ENCODE measurements around the gene MRPL38.
"Not testable (repeated sequence)": the region's sequence is repeated elsewhere in the genome, so short reads cannot be mapped to it uniquely, and the experiment has no call there.

MRPL38 gene

DNA sequence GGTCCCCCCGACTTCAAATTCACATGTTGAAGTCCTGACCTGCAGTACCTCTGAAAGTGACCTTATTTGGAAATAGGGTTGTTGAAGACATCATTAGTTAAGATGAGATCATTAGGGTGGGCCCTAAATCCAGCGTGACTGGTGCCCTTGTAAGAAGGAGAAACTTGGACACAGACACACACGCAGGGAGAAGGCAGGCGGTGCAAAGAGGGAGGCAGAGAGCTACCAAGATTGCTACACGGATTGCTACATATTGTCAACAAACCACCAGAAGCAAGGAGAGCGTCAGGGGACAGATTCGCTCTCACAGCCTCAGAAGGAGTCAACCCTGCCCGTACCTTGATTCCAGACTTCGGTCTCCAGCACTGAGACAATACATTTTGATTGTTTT, 42.8 kb downstream of the MRPL38 start:
- H3K79me2 ChIP-seq (ENCODE audit: control insufficient read depth, insufficient read depth, low read length), result no peaks in the 10 kb centered on the region
- H4K5ac ChIP-seq (ENCODE audit: low read length), result no peak overlapping the region
- no peak overlapping the region for H4K8ac ChIP-seq (ENCODE audit: low read depth, low read length)
- no peak overlapping the region for H3K18ac ChIP-seq (ENCODE audit: low read length)
- WGBS (ENCODE audit: extremely low coverage, insufficient coverage, low lambda C conversion rate), result no CpG with 5 or more reads among the region's 9 CpGs
- H3K9ac ChIP-seq (ENCODE audit: low read length), result no peak overlapping the region
- no peak overlapping the region for H2BK120ac ChIP-seq (ENCODE audit: low read depth, low read length)
- no peak overlapping the region for H3K4ac ChIP-seq (ENCODE audit: low read depth, low read length)
- no peak overlapping the region for H3K27ac ChIP-seq (ENCODE audit: low read depth, low read length)
- H3K23ac ChIP-seq (ENCODE audit: low read length), result no peak overlapping the region
- no peak overlapping the region for H2AK5ac ChIP-seq (ENCODE audit: low read length)
- no peak for DNase-seq
- no peaks in the 10 kb centered on the region for H3K36me3 ChIP-seq (ENCODE audit: control insufficient read depth, insufficient read depth, low read length)
- H3K56ac ChIP-seq (ENCODE audit: low read length), result no peak overlapping the region
- H3K27me3 ChIP-seq (ENCODE audit: insufficient read depth, low read length, poor library complexity), result no peaks in the 10 kb centered on the region
- no peak overlapping the region for H2BK15ac ChIP-seq (replicated peaks; ENCODE audit: low read depth)
- no peak overlapping the region for H2BK5ac ChIP-seq (ENCODE audit: low read length)
- no peak overlapping the region for H3K4me3 ChIP-seq (ENCODE audit: low read length)
- no peaks in the 10 kb centered on the region for H3K79me1 ChIP-seq (ENCODE audit: low read length)
- H3K4me1 ChIP-seq (ENCODE audit: control insufficient read depth, low read depth, low read length), result no peaks in the 10 kb centered on the region
- H3K4me2 ChIP-seq (ENCODE audit: low read length), result no peak overlapping the region

DNA sequence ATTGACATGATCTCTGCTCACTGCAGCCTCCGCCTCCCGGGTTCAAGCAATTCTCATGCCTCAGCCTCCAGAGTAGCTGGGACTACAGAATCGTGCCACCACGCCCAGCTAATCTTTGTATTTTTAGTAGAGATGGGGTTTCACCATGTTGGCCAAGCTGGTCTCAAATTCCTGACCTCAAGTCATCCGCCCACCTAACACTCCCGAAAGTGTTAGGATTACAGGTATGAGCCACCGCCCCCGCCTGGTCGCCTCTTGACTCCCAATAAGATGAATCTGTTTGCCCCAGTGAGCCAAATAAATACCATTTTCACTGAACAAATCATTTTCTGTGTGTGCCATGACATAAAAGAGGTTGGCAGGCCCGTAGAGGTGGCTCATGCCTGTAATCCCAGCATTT, 45.3 kb downstream of the MRPL38 start:
- H4K5ac ChIP-seq (ENCODE audit: low read length); H3K79me2 ChIP-seq (ENCODE audit: control insufficient read depth, insufficient read depth, low read length); H3K4me3 ChIP-seq (ENCODE audit: low read length); H3K4ac ChIP-seq (ENCODE audit: low read depth, low read length); H2BK120ac ChIP-seq (ENCODE audit: low read depth, low read length); H3K36me3 ChIP-seq (ENCODE audit: control insufficient read depth, insufficient read depth, low read length); H3K27ac ChIP-seq (ENCODE audit: low read depth, low read length); H3K56ac ChIP-seq (ENCODE audit: low read length); H2BK15ac ChIP-seq (replicated peaks; ENCODE audit: low read depth); H3K79me1 ChIP-seq (ENCODE audit: low read length); H3K9ac ChIP-seq (ENCODE audit: low read length); H4K8ac ChIP-seq (ENCODE audit: low read depth, low read length); DNase-seq; H3K23ac ChIP-seq (ENCODE audit: low read length); H3K4me1 ChIP-seq (ENCODE audit: control insufficient read depth, low read depth, low read length); H2BK5ac ChIP-seq (ENCODE audit: low read length); H3K27me3 ChIP-seq (ENCODE audit: insufficient read depth, low read length, poor library complexity); H3K4me2 ChIP-seq (ENCODE audit: low read length); H3K18ac ChIP-seq (ENCODE audit: low read length); H2AK5ac ChIP-seq (ENCODE audit: low read length): not testable (repeated sequence)
- whole genome bisulfite sequencing (ENCODE audit: extremely low coverage, insufficient coverage, low lambda C conversion rate), result no CpG with 5 or more reads among the region's 10 CpGs

DNA sequence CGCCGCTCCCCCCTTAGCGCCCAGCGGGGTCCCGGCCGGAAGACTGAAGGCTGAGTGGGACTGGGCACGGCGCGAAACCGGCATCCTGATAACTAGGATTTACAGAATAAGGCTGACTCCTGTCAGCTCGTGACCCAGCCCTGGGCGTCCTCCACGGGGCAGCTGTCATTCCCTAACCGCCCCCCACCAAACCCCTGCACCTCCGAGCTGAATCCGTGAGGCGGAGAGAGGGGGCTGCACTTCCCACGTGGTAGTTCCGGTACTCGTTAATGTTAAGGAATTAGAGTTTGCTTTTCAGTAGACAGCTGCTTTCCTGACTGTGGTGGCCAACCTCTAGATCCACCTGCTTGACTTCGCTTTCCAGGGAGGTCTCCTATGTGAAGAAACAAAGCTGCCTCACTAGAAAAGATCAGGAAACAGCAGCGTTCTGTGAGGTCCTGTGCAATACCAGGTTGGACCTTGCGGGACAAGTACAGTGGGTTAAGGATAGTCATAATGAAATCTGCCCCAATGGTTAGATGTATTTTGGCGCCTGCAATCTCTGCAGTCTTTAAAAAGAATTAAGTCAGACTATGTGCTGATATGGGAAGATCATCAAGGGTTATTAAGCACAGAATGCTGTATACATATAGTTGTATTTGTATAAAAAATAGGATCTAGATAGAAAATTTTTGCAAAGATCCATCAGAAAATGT, 48.5 kb downstream of the MRPL38 start:
- no CpG with 5 or more reads among the region's 24 CpGs for WGBS (ENCODE audit: extremely low coverage, insufficient coverage, low lambda C conversion rate)
- DNase-seq, result peak; percentile 53
- no peak overlapping the region for H4K5ac ChIP-seq (ENCODE audit: low read length)

DNA sequence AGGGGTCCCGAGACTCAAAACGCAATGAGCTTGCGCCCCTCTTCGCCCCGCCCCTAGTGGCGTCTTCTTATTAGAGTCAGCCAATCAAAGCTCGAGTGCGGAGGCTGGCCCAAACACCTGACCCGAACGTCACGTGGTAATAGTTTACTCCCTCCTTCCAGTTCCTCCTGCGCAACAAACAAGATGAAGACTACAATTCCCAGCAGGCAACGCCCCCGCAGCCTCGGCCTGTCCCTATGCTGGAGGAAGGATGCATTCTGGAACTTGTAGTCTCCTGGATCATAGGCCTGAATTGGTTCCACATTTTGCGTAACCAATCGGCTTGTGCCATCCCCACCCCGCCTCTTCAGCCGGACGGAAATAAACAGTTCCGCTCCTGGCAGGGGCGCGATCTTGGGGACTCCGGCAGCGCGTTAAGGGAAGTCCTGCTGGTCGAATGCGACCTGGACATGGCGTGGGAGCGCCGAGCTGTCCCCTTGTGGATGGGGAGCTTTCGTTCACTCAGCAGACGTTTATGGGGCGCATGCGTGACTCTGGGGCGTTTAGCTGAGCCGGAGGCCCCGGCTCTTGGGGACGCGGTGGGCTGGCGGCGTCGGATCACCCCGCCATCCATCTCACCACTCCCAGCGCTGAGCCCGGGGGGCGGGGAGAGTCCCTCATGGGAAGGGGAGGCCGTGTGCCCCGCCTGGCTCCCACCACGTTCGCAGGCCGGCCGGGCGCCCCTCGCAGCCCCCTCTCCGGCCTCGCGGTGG, 49.2 kb downstream of the MRPL38 start, which contains the start of gene WBP2:
Gene WBP2, minus strand, starts transcription at position 26 of the 752 bp plus-strand sequence. CDS start 38 bp downstream, outside the sequence.
- Histone ChIP-seq H3K4ac (ENCODE audit: low read depth, low read length) (peak within 1 kb of the TSS; percentile 43), H2AK5ac (ENCODE audit: low read length) (peak within 1 kb of the TSS; percentile 20), H3K36me3 (ENCODE audit: control insufficient read depth, insufficient read depth, low read length) (peaks cover 2% of the 10 kb centered on the region), H4K5ac (ENCODE audit: low read length) (no peak within 1 kb of the TSS), H4K8ac (ENCODE audit: low read depth, low read length) (peak within 1 kb of the TSS; percentile 58), H3K18ac (ENCODE audit: low read length) (peak within 1 kb of the TSS; percentile 71), H3K27ac (ENCODE audit: low read depth, low read length) (peak within 1 kb of the TSS; percentile 90), H3K79me1 (ENCODE audit: low read length) (peaks cover 4% of the 10 kb centered on the region), H3K79me2 (ENCODE audit: control insufficient read depth, insufficient read depth, low read length) (peaks cover 8% of the 10 kb centered on the region), H2BK5ac (ENCODE audit: low read length) (peak within 1 kb of the TSS; percentile 88), H3K56ac (ENCODE audit: low read length) (peak within 1 kb of the TSS; percentile 97), H3K9ac (ENCODE audit: low read length) (peak within 1 kb of the TSS; percentile 93), H3K27me3 (ENCODE audit: insufficient read depth, low read length, poor library complexity) (no peaks in the 10 kb centered on the region), H2BK15ac (replicated peaks; ENCODE audit: low read depth) (no peak within 1 kb of the TSS), H3K4me1 (ENCODE audit: control insufficient read depth, low read depth, low read length) (peaks cover 3% of the 10 kb centered on the region), H3K4me3 (ENCODE audit: low read length) (peak within 1 kb of the TSS; percentile 95), H3K23ac (ENCODE audit: low read length) (no peak within 1 kb of the TSS), H3K4me2 (ENCODE audit: low read length) (peak within 1 kb of the TSS; percentile 83), H2BK120ac (ENCODE audit: low read depth, low read length) (no peak within 1 kb of the TSS)
- no CpG with 5 or more reads among the region's 58 CpGs for WGBS (ENCODE audit: extremely low coverage, insufficient coverage, low lambda C conversion rate)
- DNase-seq, result peak; percentile 100

More for the DNA sequence above, 48.5 kb downstream of the MRPL38 start:
- Histone ChIP-seq H2BK120ac (ENCODE audit: low read depth, low read length) (no peak overlapping the region), H2AK5ac (ENCODE audit: low read length) (no peak overlapping the region), H3K4me2 (ENCODE audit: low read length) (peak overlapping the region; percentile 53), H3K79me2 (ENCODE audit: control insufficient read depth, insufficient read depth, low read length) (peaks cover 8% of the 10 kb centered on the region), H3K4me1 (ENCODE audit: control insufficient read depth, low read depth, low read length) (peaks cover 3% of the 10 kb centered on the region), H3K79me1 (ENCODE audit: low read length) (peaks cover 4% of the 10 kb centered on the region), H3K4ac (ENCODE audit: low read depth, low read length) (no peak overlapping the region), H3K56ac (ENCODE audit: low read length) (peak overlapping the region; percentile 97), H3K36me3 (ENCODE audit: control insufficient read depth, insufficient read depth, low read length) (peaks cover 2% of the 10 kb centered on the region), H3K27me3 (ENCODE audit: insufficient read depth, low read length, poor library complexity) (no peaks in the 10 kb centered on the region), H2BK5ac (ENCODE audit: low read length) (no peak overlapping the region), H4K8ac (ENCODE audit: low read depth, low read length) (no peak overlapping the region), H3K4me3 (ENCODE audit: low read length) (peak overlapping the region; percentile 95), H3K27ac (ENCODE audit: low read depth, low read length) (peak overlapping the region; percentile 90), H3K18ac (ENCODE audit: low read length) (peak overlapping the region; percentile 23), H2BK15ac (replicated peaks; ENCODE audit: low read depth) (no peak overlapping the region), H3K9ac (ENCODE audit: low read length) (peak overlapping the region; percentile 93), H3K23ac (ENCODE audit: low read length) (no peak overlapping the region)

DNA sequence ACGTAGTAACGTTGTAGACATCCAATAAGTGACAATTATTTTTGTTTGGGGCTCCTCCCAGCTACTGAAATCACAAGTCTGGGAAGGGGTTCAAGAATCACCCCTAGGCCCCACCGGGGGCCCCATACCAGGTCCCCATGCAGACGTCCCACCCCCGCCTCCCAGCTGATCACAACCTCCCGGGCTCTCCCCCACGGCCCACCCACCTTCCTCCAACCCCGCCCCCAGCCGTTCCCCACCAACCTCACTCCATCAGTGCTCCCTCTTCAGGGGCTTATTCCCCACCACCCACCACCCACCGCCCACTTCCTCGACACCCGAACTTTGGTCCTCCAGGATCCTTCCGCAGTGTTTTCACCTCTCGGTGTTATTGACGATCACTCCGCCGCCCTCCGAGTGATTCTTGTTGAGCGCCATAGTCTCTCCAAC, 49.8 kb downstream of the MRPL38 start:
- Histone ChIP-seq H3K23ac (ENCODE audit: low read length) (no peak overlapping the region), H3K27me3 (ENCODE audit: insufficient read depth, low read length, poor library complexity) (no peaks in the 10 kb centered on the region), H3K4me3 (ENCODE audit: low read length) (peak overlapping the region; percentile 34), H3K18ac (ENCODE audit: low read length) (peak overlapping the region; percentile 71), H3K79me1 (ENCODE audit: low read length) (peaks cover 4% of the 10 kb centered on the region), H4K5ac (ENCODE audit: low read length) (no peak overlapping the region), H3K56ac (ENCODE audit: low read length) (peak overlapping the region; percentile 85), H3K9ac (ENCODE audit: low read length) (peak overlapping the region; percentile 73), H3K27ac (ENCODE audit: low read depth, low read length) (peak overlapping the region; percentile 26), H4K8ac (ENCODE audit: low read depth, low read length) (peak overlapping the region; percentile 58), H2BK5ac (ENCODE audit: low read length) (no peak overlapping the region), H2BK15ac (replicated peaks; ENCODE audit: low read depth) (no peak overlapping the region), H2AK5ac (ENCODE audit: low read length) (no peak overlapping the region), H2BK120ac (ENCODE audit: low read depth, low read length) (no peak overlapping the region), H3K4ac (ENCODE audit: low read depth, low read length) (peak overlapping the region; percentile 43), H3K4me1 (ENCODE audit: control insufficient read depth, low read depth, low read length) (peaks cover 3% of the 10 kb centered on the region), H3K79me2 (ENCODE audit: control insufficient read depth, insufficient read depth, low read length) (peaks cover 8% of the 10 kb centered on the region), H3K4me2 (ENCODE audit: low read length) (peak overlapping the region; percentile 83), H3K36me3 (ENCODE audit: control insufficient read depth, insufficient read depth, low read length) (peaks cover 2% of the 10 kb centered on the region)
- DNase-seq, result no peak
- no CpG with 5 or more reads among the region's 19 CpGs for WGBS (ENCODE audit: extremely low coverage, insufficient coverage, low lambda C conversion rate)
